ENCODE results near the gene GRIA4. TPM values are rescaled to one million over a fixed set of nuclear protein-coding genes. Genes with fewer than 3 reads are reported as not detected.

The GRIA4 gene
- total and polyA plus RNA-seq, 7 donors, result 0.23 to 6.6 (median 1.9) TPM

- TF ChIP-seq CTCF (IDR thresholded peaks at IDR 0.05) (no peak), POLR2A (IDR thresholded peaks at IDR 0.05) (no peak), POLR2AphosphoS5 (IDR thresholded peaks at IDR 0.05) (no peak), EP300 (IDR thresholded peaks at IDR 0.05) (no peak)
- Histone ChIP-seq H3K27ac (no peak overlapping the region), H3K27me3 (no peaks in the 10 kb centered on the region), H3K36me3 (no peaks in the 10 kb centered on the region), H3K9me3 (peaks cover 0 to 2% (median 0%) of the 10 kb centered on the region in 4 donors), H3K4me1 (no peaks in the 10 kb centered on the region), H3K4me3 (no peak overlapping the region)
- intact Hi-C loops (cut with DNase I), result no loop called here
- no peak for DNase-seq
Measured at GRCh38 chr11:105642870-105643269, 33.0 kb downstream of the GRIA4 start.

GRCh38 chr11:105644839-105645573 lies 35.1 kb downstream of the GRIA4 start:
- no peaks in the 10 kb centered on the region for H3K4me1 ChIP-seq
- H3K27me3 ChIP-seq, result no peaks in the 10 kb centered on the region
- no peak for DNase-seq
- TF ChIP-seq POLR2AphosphoS5 (IDR thresholded peaks at IDR 0.05), result no peak
- TF ChIP-seq POLR2A (IDR thresholded peaks at IDR 0.05), result no peak
- no peak for TF ChIP-seq EP300 (IDR thresholded peaks at IDR 0.05)
- no peak for TF ChIP-seq CTCF (IDR thresholded peaks at IDR 0.05)
- H3K4me3 ChIP-seq, result no peak overlapping the region
- intact Hi-C loops (cut with DNase I), result no loop called here
- H3K27ac ChIP-seq, result no peak overlapping the region
- no peaks in the 10 kb centered on the region for H3K36me3 ChIP-seq
- 76 to 82% methylated on average over 7 of the region's 7 CpGs for WGBS, 2 donors
- H3K9me3 ChIP-seq, result peaks cover 0 to 2% (median 0%) of the 10 kb centered on the region in 4 donors

- no peak for DNase-seq
- Histone ChIP-seq H3K4me3 (no peak overlapping the region), H3K27me3 (no peaks in the 10 kb centered on the region), H3K27ac (no peak overlapping the region), H3K36me3 (no peaks in the 10 kb centered on the region), H3K4me1 (no peaks in the 10 kb centered on the region), H3K9me3 (peaks cover 0 to 2% (median 0%) of the 10 kb centered on the region in 4 donors)
- TF ChIP-seq POLR2A (IDR thresholded peaks at IDR 0.05) (no peak), CTCF (IDR thresholded peaks at IDR 0.05) (no peak), EP300 (IDR thresholded peaks at IDR 0.05) (no peak), POLR2AphosphoS5 (IDR thresholded peaks at IDR 0.05) (no peak)
- intact Hi-C loops (cut with DNase I), result no loop called here
- WGBS, 2 donors, result 82 to 87% methylated on average over 1 of the region's 1 CpG
Measured at GRCh38 chr11:105647780-105648179, 37.9 kb downstream of the GRIA4 start.

GRCh38 chr11:105648762-105649161 lies 38.9 kb downstream of the GRIA4 start:
- H3K9me3 ChIP-seq, result peaks cover 0 to 2% (median 0%) of the 10 kb centered on the region in 4 donors
- 76 to 77% methylated on average over 4 of the region's 4 CpGs for WGBS, 2 donors
- H3K4me1 ChIP-seq, result no peaks in the 10 kb centered on the region
- no peaks in the 10 kb centered on the region for H3K36me3 ChIP-seq
- TF ChIP-seq CTCF (IDR thresholded peaks at IDR 0.05) (no peak), POLR2AphosphoS5 (IDR thresholded peaks at IDR 0.05) (no peak), POLR2A (IDR thresholded peaks at IDR 0.05) (no peak), EP300 (IDR thresholded peaks at IDR 0.05) (no peak)
- no peaks in the 10 kb centered on the region for H3K27me3 ChIP-seq
- no peak overlapping the region for H3K27ac ChIP-seq
- H3K4me3 ChIP-seq, result no peak overlapping the region
- DNase-seq, result no peak
- intact Hi-C loops (cut with DNase I), result no loop called here

GRCh38 chr11:105665281-105665680 lies 55.4 kb downstream of the GRIA4 start:
- Histone ChIP-seq H3K9me3 (no peaks in the 10 kb centered on the region), H3K4me1 (no peaks in the 10 kb centered on the region), H3K27ac (no peak overlapping the region), H3K4me3 (no peak overlapping the region), H3K36me3 (no peaks in the 10 kb centered on the region), H3K27me3 (no peaks in the 10 kb centered on the region)
- intact Hi-C loops (cut with DNase I), result no loop called here
- WGBS, 2 donors, result 83 to 88% methylated on average over 4 of the region's 4 CpGs
- TF ChIP-seq POLR2A (IDR thresholded peaks at IDR 0.05), result no peak
- TF ChIP-seq CTCF (IDR thresholded peaks at IDR 0.05), result no peak
- no peak for TF ChIP-seq POLR2AphosphoS5 (IDR thresholded peaks at IDR 0.05)
- TF ChIP-seq EP300 (IDR thresholded peaks at IDR 0.05), result no peak
- DNase-seq, result no peak

All from sigmoid colon (tissue), 7 donors.